Activated T-helper 1 cell treated with anti-CD3 and anti-CD28 coated beads, Interleukin-12 subunit alpha, Interleukin-12 subunit beta, Interleukin-2, Interleukin-4 antibody, amounts not matched to agents 30 ng/mL and 10 ng/mL and 1 ng/mL, durations not matched to agents 14 hours and 24 hours and 36 hours (primary cell): ENCODE results near the gene FAM118B. TPM values are rescaled to one million over a fixed set of nuclear protein-coding genes. Genes with fewer than 3 reads are reported as not detected.
A peak's percentile ranks its signal among the peaks of the same experiment; 100 is the strongest.

ENCODE experiments used
- DNase-seq: peaks from one replicate; pipeline ENCODE4 v3.0.0; 2021; ENCODE audit warnings: low spot score
- H3K27ac Mint-ChIP-seq: one replicate; pipeline ENCODE4 v1.8.0; 2021; ENCODE audit warnings: mild to moderate bottlenecking, mixed read lengths
- H3K27me3 Mint-ChIP-seq: one replicate; pipeline ENCODE4 v1.8.0; 2022; ENCODE audit warnings: mild to moderate bottlenecking, moderate library complexity, mixed read lengths; ENCODE audit not compliant: insufficient read depth
- H3K36me3 Mint-ChIP-seq: one replicate; pipeline ENCODE4 v1.8.0; 2021; ENCODE audit warnings: low read depth, mixed read lengths
- H3K4me1 Mint-ChIP-seq: one replicate; pipeline ENCODE4 v1.8.0; 2021; ENCODE audit warnings: low read depth, mixed read lengths
- H3K4me3 Mint-ChIP-seq: one replicate; pipeline ENCODE4 v1.8.0; 2021; ENCODE audit warnings: mild to moderate bottlenecking, moderate library complexity, mixed read lengths
- H3K9me3 Mint-ChIP-seq: one replicate; pipeline ENCODE4 v1.8.0; 2021; ENCODE audit warnings: mixed read lengths
- intact Hi-C: fragments of 100-400 bp; cut with micrococcal nuclease; formaldehyde crosslinking; loops from one replicate; pipeline ENCODE4 v1.15.1; 2024
- total RNA-seq: library from RNA; stranded (reverse); gene quantifications from 2 replicates; pipeline ENCODE4 v1.2.3, GENCODE V29; 2022

The FAM118B gene
- 13.2 and 16.4 TPM in 2 replicates for total RNA-seq

DNA sequence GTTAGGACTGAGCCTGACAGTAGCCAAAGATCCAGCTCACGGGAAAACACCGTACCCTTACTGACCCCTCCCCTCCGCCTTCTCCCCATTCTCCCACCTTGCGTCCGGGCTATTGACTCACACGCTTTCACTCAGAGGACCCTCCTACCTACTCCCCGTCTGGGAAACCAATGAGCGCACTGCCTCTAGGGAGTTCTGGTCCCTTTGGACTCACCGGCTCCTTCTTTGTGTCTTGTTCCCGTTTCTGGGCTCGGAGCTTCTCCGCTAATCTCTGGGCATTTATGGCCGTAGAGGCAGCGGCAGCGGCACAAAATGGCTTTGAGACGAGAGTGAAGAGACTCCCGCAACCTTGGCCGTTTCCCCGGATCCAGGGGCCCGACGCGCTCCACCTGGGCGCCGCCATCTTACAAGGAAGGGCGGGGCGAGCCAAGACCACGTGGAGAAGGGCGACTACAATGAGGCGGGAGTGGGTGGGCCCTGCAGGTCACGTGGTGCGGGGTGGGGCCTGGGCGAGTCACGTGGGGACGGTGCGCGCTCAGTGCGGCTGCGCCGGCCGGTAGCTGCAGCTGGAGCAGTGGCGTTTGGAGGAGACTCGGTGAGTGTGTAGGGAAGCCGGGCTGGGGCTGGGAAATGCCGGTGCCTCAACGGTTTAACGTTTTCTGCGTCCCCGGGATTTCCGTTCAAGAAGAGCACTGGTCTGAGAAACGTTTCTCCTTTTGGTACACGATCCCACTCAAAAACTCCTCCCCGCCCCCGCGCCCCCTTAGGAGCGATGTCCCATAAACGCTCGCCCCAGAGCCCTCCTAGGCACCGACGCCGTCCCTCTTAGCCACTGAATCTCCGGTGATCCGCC, at the start of gene FAM118B, which contains the start of gene RPUSD4:
Gene FAM118B (plus strand): TSS at position 547 of the 853 bp plus-strand sequence. CDS start 23,220 bp downstream, outside the sequence.
Gene RPUSD4 (minus strand): TSS at position 415 of the 853 bp plus-strand sequence. CDS start 12 bp downstream, at position 403.
- peak; percentile 98 for DNase-seq
- peaks cover 21% of the 10 kb centered on the region for H3K36me3 Mint-ChIP-seq
- peak within 1 kb of the TSS; percentile 99 for H3K4me3 Mint-ChIP-seq
- peaks cover 34% of the 10 kb centered on the region for H3K4me1 Mint-ChIP-seq
- intact Hi-C loops = loop anchor here (1.0 to 5.0 kb wide), 13 partner anchors 58 to 1589 kb away; partner anchors contain the start of genes DCPS, FOXRED1, HYLS1 and PUS3
- no peaks in the 10 kb centered on the region for H3K9me3 Mint-ChIP-seq
- H3K27me3 Mint-ChIP-seq = no peaks in the 10 kb centered on the region
- peak within 1 kb of the TSS; percentile 98 for H3K27ac Mint-ChIP-seq

DNA sequence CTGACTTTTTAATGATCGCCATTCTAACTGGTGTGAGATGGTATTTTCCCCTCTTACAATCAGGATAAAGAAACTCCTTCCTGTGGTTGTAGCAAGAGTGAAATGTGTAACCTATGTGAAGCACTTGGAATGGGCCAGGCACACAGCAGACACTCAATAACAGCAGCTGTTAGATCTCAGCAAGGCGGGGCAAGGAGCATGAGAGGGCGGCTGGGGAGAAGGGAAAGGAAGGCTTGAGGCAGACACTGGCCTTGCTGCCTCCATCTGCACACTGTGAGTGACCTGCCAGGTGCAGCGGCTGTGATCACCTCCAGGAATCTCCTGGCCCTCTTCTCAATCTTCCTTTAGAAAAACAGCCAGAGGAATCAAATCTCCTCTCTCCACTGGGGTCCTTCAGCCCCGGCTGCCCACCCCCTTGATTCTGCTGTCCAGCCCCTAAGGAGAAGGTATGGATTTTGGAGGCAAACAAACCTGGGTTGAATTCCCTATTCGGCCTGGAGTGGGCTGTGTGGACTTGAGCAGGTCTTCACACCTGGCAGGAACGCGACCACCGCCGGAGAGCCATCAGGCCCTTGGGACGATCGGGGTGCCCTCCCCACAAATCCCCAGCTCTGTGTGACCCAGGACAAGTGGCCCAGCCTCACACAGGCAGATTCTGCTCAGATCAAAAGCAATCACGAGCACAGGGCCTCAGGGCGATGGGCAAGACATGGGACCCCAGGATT, 49.1 kb upstream of the FAM118B start:
- DNase-seq = no peak
- Mint-ChIP-seq H3K4me1 (no peaks in the 10 kb centered on the region), H3K27me3 (peaks cover 4% of the 10 kb centered on the region), H3K4me3 (no peak overlapping the region), H3K36me3 (no peaks in the 10 kb centered on the region), H3K27ac (no peak overlapping the region), H3K9me3 (no peaks in the 10 kb centered on the region)
- intact Hi-C loops = no loop called here

DNA sequence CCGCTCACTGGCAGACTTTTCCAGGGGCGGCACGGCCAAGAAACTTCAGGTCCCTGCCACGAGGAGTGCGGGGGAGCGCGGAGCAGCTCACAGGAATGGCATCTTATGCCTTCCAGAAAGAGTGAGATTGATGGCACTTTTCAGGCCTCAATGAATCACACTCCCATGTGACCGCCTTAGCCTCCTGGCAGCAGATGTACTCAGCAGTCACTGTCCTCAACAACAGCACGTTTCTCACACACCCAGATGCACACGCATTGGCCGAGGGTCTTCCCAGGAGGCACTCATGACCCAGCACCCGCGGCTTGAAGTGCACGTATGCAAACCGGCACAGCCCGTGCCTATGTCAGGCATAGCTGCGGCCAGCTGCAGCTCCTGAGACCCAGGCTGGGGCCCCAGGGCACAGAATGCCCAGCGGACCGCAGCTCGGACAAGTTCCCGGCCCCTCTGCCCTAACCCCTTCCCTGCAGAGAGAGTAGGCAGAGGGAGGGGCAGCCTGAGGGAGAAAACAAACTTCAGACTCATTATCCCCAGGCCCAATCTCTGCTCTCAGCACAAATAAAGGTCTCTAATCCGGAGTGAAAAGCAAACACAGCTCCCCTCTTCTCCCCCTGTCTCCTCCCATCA, 48.4 kb upstream of the FAM118B start:
- no peak overlapping the region for H3K4me3 Mint-ChIP-seq
- peaks cover 4% of the 10 kb centered on the region for H3K27me3 Mint-ChIP-seq
- H3K36me3 Mint-ChIP-seq = no peaks in the 10 kb centered on the region
- intact Hi-C loops = no loop called here
- no peak overlapping the region for H3K27ac Mint-ChIP-seq
- DNase-seq = no peak
- no peaks in the 10 kb centered on the region for H3K4me1 Mint-ChIP-seq
- no peaks in the 10 kb centered on the region for H3K9me3 Mint-ChIP-seq

DNA sequence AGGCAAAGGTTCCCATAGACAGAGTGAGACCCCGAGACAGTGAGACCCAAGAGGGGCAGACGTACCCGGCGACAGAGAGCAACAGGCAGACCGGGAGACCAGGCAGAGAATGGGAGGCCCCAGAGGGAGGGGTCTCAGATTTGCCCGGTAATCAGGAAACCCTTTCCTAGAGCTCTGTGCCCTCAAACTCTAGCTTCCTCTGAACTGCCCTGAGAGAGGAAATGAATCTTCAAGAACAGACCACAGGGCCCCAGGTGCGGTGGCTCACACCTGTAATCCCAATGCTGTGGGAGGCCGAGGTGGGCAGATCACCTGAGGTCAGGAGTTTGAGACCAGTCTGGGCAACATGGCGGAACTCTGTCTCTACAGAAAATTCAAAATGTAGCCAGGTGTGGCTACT, 47.8 kb upstream of the FAM118B start:
- Mint-ChIP-seq H3K27ac (no peak overlapping the region), H3K36me3 (no peaks in the 10 kb centered on the region), H3K9me3 (no peaks in the 10 kb centered on the region), H3K4me3 (no peak overlapping the region), H3K4me1 (no peaks in the 10 kb centered on the region), H3K27me3 (peaks cover 4% of the 10 kb centered on the region)
- intact Hi-C loops = no loop called here
- no peak for DNase-seq

DNA sequence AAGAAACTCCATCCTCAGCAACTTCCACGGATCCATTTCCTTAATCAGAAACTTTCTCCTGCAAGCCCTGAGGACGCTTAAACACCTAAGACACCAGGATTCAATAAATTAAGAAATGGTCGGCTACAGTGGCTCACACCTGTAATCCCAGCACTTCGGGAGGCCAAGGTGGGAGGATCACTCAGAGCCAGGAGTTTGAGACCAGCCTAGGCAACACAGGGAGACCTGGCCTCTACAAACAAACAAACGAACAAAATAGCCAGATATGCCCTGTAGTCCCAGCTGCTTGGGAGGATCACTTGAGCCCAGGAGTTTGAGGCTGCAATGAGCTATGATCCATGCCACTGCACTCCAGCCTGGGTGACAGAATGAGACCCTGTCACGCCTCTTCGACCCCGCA, 46.8 kb upstream of the FAM118B start:
- Mint-ChIP-seq H3K36me3 (no peaks in the 10 kb centered on the region), H3K9me3 (no peaks in the 10 kb centered on the region), H3K27me3 (peaks cover 4% of the 10 kb centered on the region), H3K27ac (peak overlapping the region; percentile 10), H3K4me3 (no peak overlapping the region), H3K4me1 (no peaks in the 10 kb centered on the region)
- intact Hi-C loops = loop anchor here (5.0 kb wide), 1 partner anchor 152 kb away; no protein-coding TSS in a partner anchor
- DNase-seq = no peak

DNA sequence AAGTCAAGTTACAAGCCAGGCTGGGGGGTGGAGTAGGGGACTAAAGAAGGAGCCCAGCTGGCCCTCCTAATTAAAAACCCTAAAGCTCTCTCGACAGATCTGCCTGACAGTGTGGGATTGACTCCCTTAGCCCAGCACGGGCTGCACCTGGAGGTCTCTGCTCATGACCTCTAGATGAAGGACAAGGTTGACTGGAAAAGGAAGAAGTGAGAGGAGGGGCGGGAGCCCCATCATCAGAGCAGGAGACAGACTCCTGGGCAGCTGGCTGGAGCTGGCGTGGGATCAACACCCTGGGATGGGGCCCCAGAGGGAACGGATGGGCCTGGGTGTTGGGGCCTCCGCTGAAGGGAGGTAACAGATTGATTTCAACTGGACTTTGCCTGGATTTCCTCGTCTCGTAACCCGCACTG, 46.3 kb upstream of the FAM118B start:
- DNase-seq = no peak
- Mint-ChIP-seq H3K4me1 (no peaks in the 10 kb centered on the region), H3K27ac (no peak overlapping the region), H3K9me3 (no peaks in the 10 kb centered on the region), H3K27me3 (peaks cover 4% of the 10 kb centered on the region), H3K36me3 (no peaks in the 10 kb centered on the region), H3K4me3 (no peak overlapping the region)
- intact Hi-C loops = loop anchor here (5.0 kb wide), 1 partner anchor 153 kb away; no protein-coding TSS in a partner anchor

DNA sequence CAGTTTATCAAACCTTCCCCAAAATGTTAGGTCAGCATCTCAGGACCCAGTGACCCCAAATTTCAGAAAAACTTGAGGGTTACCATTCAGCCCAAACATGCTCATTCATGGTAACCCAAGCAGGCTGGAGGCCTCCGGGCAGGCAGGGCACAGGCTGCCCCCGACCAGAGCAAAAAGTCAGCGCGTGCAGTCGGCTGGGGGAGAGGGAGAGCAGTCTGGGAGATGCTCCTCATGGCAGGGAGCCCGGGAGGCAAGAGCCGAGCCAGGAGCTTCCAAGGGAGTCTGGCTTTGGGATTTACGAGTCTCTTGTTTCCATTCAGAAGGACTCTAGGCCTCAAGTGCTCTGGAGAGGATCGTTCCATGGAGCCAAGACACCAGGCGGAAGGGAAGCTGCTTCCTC, 45.8 kb upstream of the FAM118B start:
- DNase-seq = no peak
- no peak overlapping the region for H3K4me3 Mint-ChIP-seq
- intact Hi-C loops = loop anchor here (5.0 kb wide), 1 partner anchor 153 kb away; no protein-coding TSS in a partner anchor
- H3K4me1 Mint-ChIP-seq = no peaks in the 10 kb centered on the region
- no peaks in the 10 kb centered on the region for H3K9me3 Mint-ChIP-seq
- H3K36me3 Mint-ChIP-seq = no peaks in the 10 kb centered on the region
- no peak overlapping the region for H3K27ac Mint-ChIP-seq
- peaks cover 4% of the 10 kb centered on the region for H3K27me3 Mint-ChIP-seq

DNA sequence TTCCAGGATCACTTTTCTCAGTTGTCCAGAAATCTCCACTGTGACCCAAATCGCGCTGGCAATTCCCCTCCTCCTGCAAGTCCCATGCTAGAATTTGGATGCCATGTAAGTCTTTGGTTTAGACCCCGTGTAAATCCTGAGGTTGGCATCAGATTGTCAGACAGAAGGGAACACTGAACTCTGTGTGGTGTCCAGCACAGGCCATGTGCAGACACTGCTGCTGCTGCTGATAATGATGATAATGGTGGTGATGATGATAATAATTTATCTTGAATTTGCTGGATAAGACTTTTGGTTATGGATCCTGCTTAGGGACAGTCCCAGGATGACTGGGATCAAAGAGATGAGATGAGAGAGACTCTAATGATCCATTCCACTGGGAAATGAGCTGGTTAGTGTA, 45.2 kb upstream of the FAM118B start:
- no peaks in the 10 kb centered on the region for H3K36me3 Mint-ChIP-seq
- H3K27me3 Mint-ChIP-seq = peaks cover 4% of the 10 kb centered on the region
- no peak for DNase-seq
- no peaks in the 10 kb centered on the region for H3K4me1 Mint-ChIP-seq
- H3K4me3 Mint-ChIP-seq = no peak overlapping the region
- H3K27ac Mint-ChIP-seq = no peak overlapping the region
- H3K9me3 Mint-ChIP-seq = no peaks in the 10 kb centered on the region
- intact Hi-C loops = loop anchor here (5.0 kb wide), 1 partner anchor 154 kb away; no protein-coding TSS in a partner anchor

DNA sequence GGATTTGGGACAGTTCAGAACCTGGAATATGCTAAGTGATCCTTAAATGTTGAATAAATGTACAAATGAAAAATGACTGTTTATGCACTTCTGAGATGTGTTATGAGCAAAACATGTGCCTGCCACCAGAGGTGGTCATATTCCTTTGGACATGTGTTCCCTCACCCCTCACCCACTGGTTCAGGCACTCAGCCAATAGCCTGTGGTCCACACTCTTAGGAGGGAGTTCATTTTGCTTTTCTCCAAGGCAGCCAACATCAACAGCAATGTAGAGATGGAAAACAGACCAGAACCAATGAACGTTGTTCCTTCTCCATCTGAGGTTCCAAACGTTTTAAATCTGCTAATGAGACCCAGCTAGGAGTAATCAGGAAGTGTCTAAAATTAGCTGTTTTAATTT, 44.1 kb upstream of the FAM118B start:
- intact Hi-C loops = loop anchor here (5.0 kb wide), 1 partner anchor 155 kb away; no protein-coding TSS in a partner anchor
- Mint-ChIP-seq H3K27me3 (peaks cover 4% of the 10 kb centered on the region), H3K4me3 (no peak overlapping the region), H3K27ac (no peak overlapping the region), H3K4me1 (no peaks in the 10 kb centered on the region), H3K9me3 (no peaks in the 10 kb centered on the region), H3K36me3 (no peaks in the 10 kb centered on the region)
- no peak for DNase-seq

DNA sequence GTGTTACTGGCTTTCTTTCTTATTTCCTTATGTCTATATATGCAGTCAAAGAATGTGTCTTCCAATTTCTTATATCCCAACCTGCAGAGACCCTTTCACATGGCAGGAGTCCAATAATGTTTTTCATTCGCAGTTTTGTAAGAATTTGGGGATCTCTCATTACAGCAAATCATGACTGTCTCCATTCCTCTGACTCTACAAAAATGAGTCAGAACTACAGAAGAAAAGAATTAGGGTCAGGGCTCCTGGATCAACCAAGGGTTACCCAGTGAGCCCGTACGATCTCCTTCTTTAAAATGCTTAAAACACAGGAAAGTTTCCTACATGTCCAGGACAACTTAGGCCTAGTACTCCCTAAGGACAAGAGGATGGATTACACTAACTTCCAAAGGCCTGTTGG, 42.3 kb upstream of the FAM118B start:
- H3K36me3 Mint-ChIP-seq = no peaks in the 10 kb centered on the region
- intact Hi-C loops = loop anchor here (5.0 kb wide), 1 partner anchor 157 kb away; no protein-coding TSS in a partner anchor
- H3K4me3 Mint-ChIP-seq = no peak overlapping the region
- H3K4me1 Mint-ChIP-seq = no peaks in the 10 kb centered on the region
- H3K27me3 Mint-ChIP-seq = peaks cover 5% of the 10 kb centered on the region
- H3K9me3 Mint-ChIP-seq = no peaks in the 10 kb centered on the region
- H3K27ac Mint-ChIP-seq = no peak overlapping the region
- no peak for DNase-seq

DNA sequence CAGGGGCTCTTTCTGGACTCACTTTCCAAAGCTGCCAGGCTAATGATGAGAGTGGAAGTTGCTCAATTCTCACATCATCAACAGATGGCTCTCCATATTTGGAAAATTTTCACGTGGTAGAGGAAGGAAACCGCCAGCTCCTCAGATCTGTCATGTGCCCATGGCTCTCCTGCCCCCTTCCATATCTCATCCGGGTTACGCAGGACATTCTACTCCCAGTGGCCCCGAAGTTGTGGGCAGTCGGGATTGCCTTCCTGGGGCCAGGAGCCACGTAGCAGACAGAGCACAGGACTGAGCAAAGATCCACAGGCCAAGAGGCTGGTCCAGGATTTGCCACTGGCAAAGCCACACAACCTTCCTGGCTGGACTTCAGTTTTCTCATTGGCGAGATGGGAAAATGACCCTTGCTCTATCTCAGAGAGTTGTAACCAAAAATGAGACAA, 39.0 kb upstream of the FAM118B start:
- peaks cover 2% of the 10 kb centered on the region for H3K27me3 Mint-ChIP-seq
- intact Hi-C loops = no loop called here
- DNase-seq = no peak
- H3K27ac Mint-ChIP-seq = no peak overlapping the region
- H3K4me1 Mint-ChIP-seq = no peaks in the 10 kb centered on the region
- H3K36me3 Mint-ChIP-seq = no peaks in the 10 kb centered on the region
- no peak overlapping the region for H3K4me3 Mint-ChIP-seq
- no peaks in the 10 kb centered on the region for H3K9me3 Mint-ChIP-seq

DNA sequence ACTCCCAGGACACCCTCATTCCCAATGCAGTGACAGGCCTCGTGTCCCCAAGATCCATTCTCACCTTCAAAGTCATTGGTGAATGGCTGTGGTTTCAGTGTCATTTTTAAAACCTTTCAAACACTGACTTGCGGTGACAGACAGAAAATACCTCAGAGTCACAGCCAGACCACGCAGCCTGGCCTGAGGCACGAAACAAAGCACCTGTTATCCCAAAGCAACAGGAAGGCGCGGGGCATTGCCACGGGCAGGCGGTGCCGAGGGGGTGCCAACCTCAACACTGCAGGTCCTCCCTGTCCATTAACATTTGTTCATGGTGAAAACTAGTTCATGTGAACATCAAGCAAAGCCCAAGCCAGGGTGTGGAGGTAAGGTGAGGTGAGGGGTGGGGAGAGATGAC, 38.3 kb upstream of the FAM118B start:
- Mint-ChIP-seq H3K4me1 (no peaks in the 10 kb centered on the region), H3K4me3 (no peak overlapping the region), H3K27ac (no peak overlapping the region), H3K27me3 (peaks cover 2% of the 10 kb centered on the region), H3K36me3 (no peaks in the 10 kb centered on the region), H3K9me3 (no peaks in the 10 kb centered on the region)
- DNase-seq = no peak
- intact Hi-C loops = no loop called here
